Nephron progenitor cell (in vitro differentiated cells): Measurements from ENCODE around the gene RGMB.

Source experiments
- DNase-seq: peaks from one replicate; pipeline ENCODE4 v3.0.0; 2021
- H3K27ac Mint-ChIP-seq: 2 replicates; pipeline ENCODE4 v1.8.0; 2021; ENCODE audit warnings: mild to moderate bottlenecking, moderate library complexity, mixed read lengths
- H3K27me3 Mint-ChIP-seq: 2 replicates; pipeline ENCODE4 v1.8.0; 2021; ENCODE audit warnings: mild to moderate bottlenecking, low read depth, mixed read lengths; ENCODE audit not compliant: poor library complexity
- H3K36me3 Mint-ChIP-seq: 2 replicates; pipeline ENCODE4 v1.8.0; 2021; ENCODE audit warnings: low read depth, mixed read lengths
- H3K4me1 Mint-ChIP-seq: 2 replicates; pipeline ENCODE4 v1.8.0; 2021; ENCODE audit warnings: mixed read lengths
- H3K4me3 Mint-ChIP-seq: 2 replicates; pipeline ENCODE4 v1.8.0; 2021; ENCODE audit warnings: mild to moderate bottlenecking, moderate library complexity, mixed read lengths
- H3K9me3 Mint-ChIP-seq: 2 replicates; pipeline ENCODE4 v1.8.0; 2021; ENCODE audit warnings: mild to moderate bottlenecking, moderate library complexity, mixed read lengths
- TF ChIP-seq, protein P1 (sequence below): fragments of 200-600 bp; sonication (generic); IDR thresholded peaks from 2 replicates; pipeline ENCODE4 v1.5.0; 2021; ENCODE audit warnings: antibody characterized with exemption

The RGMB gene

DNA sequence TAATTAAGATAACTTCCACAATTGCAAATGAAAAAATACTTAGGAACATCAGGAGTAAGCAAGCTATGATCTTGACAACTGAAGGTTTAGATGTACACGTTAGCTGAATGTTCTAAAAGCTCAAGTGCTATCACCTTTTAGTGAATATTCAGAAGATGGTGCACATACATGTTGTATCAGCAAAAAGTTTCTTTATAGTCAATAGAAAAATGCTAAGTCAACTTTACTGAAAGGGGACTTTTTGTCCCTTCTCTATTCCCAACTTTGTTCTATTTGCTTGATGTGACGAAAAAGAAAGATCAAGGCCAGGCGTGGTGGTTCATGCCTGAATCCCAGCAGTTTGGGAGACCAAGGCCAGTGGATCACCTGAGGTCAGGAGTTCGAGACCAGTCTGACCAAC is 7.6 kb upstream of the RGMB start:
- H3K36me3 Mint-ChIP-seq = no peaks in the 10 kb centered on the region
- H3K9me3 Mint-ChIP-seq = peaks cover 9% of the 10 kb centered on the region
- H3K4me1 Mint-ChIP-seq = peaks cover 34% of the 10 kb centered on the region
- peaks cover 8% of the 10 kb centered on the region for H3K27me3 Mint-ChIP-seq
- TF ChIP-seq, protein P1, sequence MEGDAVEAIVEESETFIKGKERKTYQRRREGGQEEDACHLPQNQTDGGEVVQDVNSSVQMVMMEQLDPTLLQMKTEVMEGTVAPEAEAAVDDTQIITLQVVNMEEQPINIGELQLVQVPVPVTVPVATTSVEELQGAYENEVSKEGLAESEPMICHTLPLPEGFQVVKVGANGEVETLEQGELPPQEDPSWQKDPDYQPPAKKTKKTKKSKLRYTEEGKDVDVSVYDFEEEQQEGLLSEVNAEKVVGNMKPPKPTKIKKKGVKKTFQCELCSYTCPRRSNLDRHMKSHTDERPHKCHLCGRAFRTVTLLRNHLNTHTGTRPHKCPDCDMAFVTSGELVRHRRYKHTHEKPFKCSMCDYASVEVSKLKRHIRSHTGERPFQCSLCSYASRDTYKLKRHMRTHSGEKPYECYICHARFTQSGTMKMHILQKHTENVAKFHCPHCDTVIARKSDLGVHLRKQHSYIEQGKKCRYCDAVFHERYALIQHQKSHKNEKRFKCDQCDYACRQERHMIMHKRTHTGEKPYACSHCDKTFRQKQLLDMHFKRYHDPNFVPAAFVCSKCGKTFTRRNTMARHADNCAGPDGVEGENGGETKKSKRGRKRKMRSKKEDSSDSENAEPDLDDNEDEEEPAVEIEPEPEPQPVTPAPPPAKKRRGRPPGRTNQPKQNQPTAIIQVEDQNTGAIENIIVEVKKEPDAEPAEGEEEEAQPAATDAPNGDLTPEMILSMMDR = no peak
- no peak overlapping the region for H3K4me3 Mint-ChIP-seq
- no peak overlapping the region for H3K27ac Mint-ChIP-seq
- DNase-seq = no peak

DNA sequence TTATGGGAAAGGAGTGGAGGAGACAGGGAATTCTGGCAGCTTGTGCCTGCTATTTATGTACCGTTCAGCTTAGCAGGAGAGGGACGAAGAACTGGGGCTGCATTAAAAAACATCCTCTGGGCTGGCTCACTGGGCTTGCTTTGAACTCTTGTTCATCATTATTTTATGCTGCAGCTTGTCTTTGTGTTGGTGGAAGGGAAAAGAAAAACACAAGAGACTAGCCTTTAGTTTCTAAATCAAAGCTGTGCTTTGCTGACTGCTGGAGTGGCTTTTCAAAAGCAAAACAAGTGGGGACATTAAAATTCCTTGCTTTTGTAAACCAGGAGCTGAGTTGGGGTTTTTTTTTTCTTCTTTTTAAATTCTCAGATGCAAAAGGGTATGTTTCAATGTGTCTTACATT is 5.9 kb upstream of the RGMB start:
- Mint-ChIP-seq H3K9me3 (peaks cover 1% of the 10 kb centered on the region), H3K4me1 (peaks cover 51% of the 10 kb centered on the region), H3K4me3 (peak overlapping the region; percentile 91), H3K36me3 (no peaks in the 10 kb centered on the region), H3K27me3 (peaks cover 17% of the 10 kb centered on the region), H3K27ac (no peak overlapping the region)
- TF ChIP-seq, protein P1 = no peak
- no peak for DNase-seq

DNA sequence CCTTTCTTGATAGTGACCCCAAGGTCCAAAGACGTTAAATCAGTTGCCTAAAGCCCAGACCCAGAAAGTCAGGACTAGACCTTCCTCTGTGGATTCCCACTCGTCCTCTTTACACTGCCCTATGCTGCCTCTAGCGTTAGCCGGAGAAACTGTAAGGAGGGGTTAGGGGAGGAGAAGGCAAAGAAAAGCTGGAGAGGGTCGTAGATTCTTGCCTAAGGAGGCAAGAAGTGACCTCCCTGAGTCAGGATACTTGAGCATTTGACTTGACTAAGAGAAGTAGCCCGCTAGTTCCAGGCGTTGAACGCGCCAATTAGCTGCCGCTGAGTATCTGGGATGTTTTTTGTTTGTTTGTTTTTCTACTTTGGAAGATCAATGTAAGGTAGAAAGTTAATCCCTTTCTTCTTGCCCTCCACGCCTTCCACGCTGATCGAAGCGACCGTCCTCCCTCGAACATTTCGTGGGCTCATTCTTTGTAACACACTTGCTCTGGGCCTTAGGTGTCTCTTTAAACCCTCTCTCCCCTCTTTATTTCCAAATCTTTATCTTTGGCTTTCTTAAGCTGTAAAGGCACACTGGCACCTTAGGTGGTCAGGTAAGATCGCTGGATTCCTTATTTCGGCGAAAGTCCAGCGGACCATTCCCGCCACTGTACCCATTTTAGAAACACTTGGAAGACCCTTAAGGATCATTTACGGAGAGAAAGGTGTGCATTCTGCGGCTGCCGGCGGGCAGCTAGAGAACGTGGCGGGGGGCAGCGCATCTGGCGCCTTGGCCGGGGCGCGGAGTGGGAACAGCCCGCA is 5.1 kb upstream of the RGMB start:
- peaks cover 56% of the 10 kb centered on the region for H3K4me1 Mint-ChIP-seq
- no peaks in the 10 kb centered on the region for H3K36me3 Mint-ChIP-seq
- TF ChIP-seq, protein P1 = peak; percentile 81
- peak overlapping the region; percentile 91 for H3K4me3 Mint-ChIP-seq
- DNase-seq = peak; percentile 69
- peaks cover 17% of the 10 kb centered on the region for H3K27me3 Mint-ChIP-seq
- peak overlapping the region; percentile 14 for H3K27ac Mint-ChIP-seq
- H3K9me3 Mint-ChIP-seq = no peaks in the 10 kb centered on the region

DNA sequence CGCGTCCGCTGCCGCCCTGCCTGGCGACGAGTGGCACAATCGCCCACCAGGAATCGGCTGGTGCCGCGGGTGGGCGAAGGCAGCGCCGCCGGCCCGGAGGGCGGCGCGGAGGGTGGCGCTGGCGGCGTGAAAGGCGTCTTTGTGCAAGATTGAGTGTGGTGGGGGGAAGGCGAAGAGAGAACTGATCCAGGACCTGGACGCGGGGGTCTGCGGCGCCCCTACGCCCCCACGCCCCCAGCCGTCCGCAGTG is 4.6 kb upstream of the RGMB start:
- no peak for DNase-seq
- peaks cover 56% of the 10 kb centered on the region for H3K4me1 Mint-ChIP-seq
- H3K36me3 Mint-ChIP-seq = no peaks in the 10 kb centered on the region
- H3K27me3 Mint-ChIP-seq = peaks cover 17% of the 10 kb centered on the region
- TF ChIP-seq, protein P1 = no peak
- H3K27ac Mint-ChIP-seq = no peak overlapping the region
- H3K4me3 Mint-ChIP-seq = peak overlapping the region; percentile 91
- H3K9me3 Mint-ChIP-seq = no peaks in the 10 kb centered on the region

DNA sequence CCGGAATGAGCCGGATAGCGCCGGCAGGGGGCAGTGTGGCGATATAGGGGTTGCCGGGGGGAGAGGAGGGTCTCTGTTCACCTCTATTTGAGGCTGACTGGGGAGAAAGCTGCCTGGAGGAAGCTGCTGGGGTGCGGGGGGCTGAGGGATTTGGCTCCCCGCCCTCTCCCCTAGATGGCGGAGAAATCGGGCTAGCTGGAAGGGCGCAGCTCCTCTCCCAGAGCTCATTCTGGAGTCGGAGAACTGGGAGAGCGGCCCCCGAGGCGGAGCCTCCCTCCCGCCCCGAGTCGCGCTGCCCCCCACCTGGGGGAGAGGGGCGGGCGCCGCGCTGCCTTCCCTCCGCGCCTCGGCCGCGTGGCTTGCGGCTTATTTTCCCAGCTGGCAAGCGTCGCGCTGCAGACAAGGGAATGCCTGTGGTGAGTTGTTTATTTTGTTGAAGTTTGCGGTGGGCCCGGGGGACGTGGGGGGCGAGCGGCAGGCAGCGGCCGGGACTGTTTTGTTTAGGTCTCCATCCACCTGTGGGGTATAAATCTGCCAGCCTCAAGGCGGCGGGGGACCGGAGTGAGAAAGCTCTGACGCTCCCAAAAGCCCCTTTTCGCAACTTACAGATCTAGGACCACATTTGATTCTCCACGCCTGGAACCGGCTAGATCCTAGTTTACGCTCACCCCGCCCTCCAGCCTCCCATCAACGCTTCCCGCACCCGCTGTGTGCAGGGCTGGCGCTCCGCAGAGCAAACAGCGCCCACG is 4.1 kb upstream of the RGMB start:
- Mint-ChIP-seq H3K4me3 (peak overlapping the region; percentile 91), H3K27me3 (peaks cover 17% of the 10 kb centered on the region), H3K4me1 (peaks cover 54% of the 10 kb centered on the region), H3K36me3 (no peaks in the 10 kb centered on the region), H3K27ac (no peak overlapping the region), H3K9me3 (no peaks in the 10 kb centered on the region)
- TF ChIP-seq, protein P1 = peak; percentile 60
- DNase-seq = peak; percentile 82

DNA sequence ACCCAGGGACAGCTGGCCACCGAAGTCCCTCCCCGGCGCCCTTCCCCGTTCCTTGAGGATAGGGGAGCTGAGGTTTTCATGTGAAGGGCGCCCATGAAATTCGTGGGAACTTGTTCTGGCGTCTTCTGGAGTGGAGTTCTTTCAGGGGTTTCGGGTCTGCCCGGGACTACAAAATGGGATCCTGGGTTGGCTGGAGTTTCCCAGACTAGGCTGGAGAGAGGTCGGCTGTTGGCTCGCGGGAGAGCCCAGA is 3.6 kb upstream of the RGMB start:
- Mint-ChIP-seq H3K4me3 (peak overlapping the region; percentile 91), H3K9me3 (no peaks in the 10 kb centered on the region), H3K27ac (no peak overlapping the region), H3K36me3 (no peaks in the 10 kb centered on the region), H3K27me3 (peaks cover 17% of the 10 kb centered on the region), H3K4me1 (peaks cover 55% of the 10 kb centered on the region)
- TF ChIP-seq, protein P1 = no peak
- DNase-seq = no peak
